Measurements from ENCODE around the gene CD99L2.

The CD99L2 gene

GRCh38 chrX:150761819-150762216 is 136.7 kb downstream of the CD99L2 start:
- DNase-seq: no peak

GRCh38 chrX:150761176-150761818 is 137.2 kb downstream of the CD99L2 start:
- DNase-seq: no peak

- no peak for DNase-seq
Measured at GRCh38 chrX:150759568-150760416, 138.7 kb downstream of the CD99L2 start.

- DNase-seq: no peak
Measured at GRCh38 chrX:150757371-150757770, 141.1 kb downstream of the CD99L2 start.

GRCh38 chrX:150753968-150754367 is 144.5 kb downstream of the CD99L2 start:
- DNase-seq: no peak

GRCh38 chrX:150753357-150753756 is 145.1 kb downstream of the CD99L2 start:
- no peak for DNase-seq

- no peak for DNase-seq
Measured at GRCh38 chrX:150752124-150752523, 146.3 kb downstream of the CD99L2 start.

- DNase-seq: no peak
Measured at GRCh38 chrX:150736475-150736874, 162.0 kb downstream of the CD99L2 start.

- DNase-seq: no peak
Measured at GRCh38 chrX:150731795-150732194, 166.7 kb downstream of the CD99L2 start.

GRCh38 chrX:150730719-150731118 is 167.7 kb downstream of the CD99L2 start:
- no peak for DNase-seq

- no peak for DNase-seq
Measured at GRCh38 chrX:150729956-150730355, 168.5 kb downstream of the CD99L2 start.

GRCh38 chrX:150719621-150720020 is 178.8 kb downstream of the CD99L2 start:
- no peak for DNase-seq
